ENCODE data around the gene TSGA10IP.

TSGA10IP gene

DNA sequence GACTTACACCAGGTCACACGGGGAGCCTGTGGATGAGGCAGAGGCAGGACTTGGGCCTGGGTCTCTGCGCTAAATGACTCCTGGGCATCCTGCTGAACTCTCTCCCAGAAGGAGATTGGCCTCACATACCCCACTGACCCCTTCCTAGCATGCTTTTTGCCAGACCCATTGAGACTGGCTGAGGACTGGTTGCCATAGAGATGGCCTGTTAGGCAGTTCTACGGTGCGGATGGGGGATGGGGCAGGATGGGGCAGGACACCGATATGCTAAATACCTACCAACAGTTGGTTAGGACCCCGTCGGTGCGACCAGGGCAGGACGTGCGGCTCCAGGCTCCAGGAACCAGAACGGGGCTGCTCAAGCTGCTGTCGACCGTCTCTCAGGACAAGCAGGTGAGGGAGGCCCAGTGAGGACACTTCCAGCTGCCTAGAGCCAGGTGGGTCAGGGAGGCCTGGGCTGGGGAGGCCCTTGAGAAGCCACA, at the start of gene TSGA10IP:
Gene TSGA10IP (plus strand): TSS at position 51 of the 482 bp plus-strand sequence. CDS start 196 bp downstream, at position 247.
- H3K4me3 ChIP-seq (ENCODE audit: low read length) = no peak within 1 kb of the TSS
- no peak for TF ChIP-seq ZNF274 (IDR thresholded peaks at IDR 0.05; ENCODE audit: low read depth, low read length)

DNA sequence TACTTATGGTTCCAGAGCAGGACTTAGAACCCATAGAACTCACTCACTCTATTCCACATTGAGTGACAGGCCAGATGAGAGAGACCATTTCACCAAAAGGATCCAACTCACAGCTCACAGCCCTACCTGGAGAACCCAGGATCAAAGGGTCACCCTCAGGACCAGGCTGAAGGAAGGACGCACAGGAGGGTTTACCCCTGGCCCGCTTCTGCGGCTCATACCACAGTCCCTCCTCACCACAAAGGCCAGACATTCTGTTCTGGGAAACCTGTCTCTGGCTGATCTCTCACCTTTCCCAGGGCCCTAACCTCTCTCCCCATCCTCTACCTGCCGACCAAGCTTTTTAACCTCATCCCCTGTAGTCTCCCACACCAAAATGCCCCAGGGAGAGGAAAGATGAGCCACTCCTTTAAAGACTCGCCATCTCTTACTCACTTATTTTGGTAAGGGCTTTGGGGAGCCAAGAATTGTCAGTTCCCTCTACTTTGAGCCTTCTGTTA, 49.7 kb upstream of the TSGA10IP start:
- no peak overlapping the region for H3K4me3 ChIP-seq (ENCODE audit: low read length)
- TF ChIP-seq ZNF274 (IDR thresholded peaks at IDR 0.05; ENCODE audit: low read depth, low read length) = no peak

DNA sequence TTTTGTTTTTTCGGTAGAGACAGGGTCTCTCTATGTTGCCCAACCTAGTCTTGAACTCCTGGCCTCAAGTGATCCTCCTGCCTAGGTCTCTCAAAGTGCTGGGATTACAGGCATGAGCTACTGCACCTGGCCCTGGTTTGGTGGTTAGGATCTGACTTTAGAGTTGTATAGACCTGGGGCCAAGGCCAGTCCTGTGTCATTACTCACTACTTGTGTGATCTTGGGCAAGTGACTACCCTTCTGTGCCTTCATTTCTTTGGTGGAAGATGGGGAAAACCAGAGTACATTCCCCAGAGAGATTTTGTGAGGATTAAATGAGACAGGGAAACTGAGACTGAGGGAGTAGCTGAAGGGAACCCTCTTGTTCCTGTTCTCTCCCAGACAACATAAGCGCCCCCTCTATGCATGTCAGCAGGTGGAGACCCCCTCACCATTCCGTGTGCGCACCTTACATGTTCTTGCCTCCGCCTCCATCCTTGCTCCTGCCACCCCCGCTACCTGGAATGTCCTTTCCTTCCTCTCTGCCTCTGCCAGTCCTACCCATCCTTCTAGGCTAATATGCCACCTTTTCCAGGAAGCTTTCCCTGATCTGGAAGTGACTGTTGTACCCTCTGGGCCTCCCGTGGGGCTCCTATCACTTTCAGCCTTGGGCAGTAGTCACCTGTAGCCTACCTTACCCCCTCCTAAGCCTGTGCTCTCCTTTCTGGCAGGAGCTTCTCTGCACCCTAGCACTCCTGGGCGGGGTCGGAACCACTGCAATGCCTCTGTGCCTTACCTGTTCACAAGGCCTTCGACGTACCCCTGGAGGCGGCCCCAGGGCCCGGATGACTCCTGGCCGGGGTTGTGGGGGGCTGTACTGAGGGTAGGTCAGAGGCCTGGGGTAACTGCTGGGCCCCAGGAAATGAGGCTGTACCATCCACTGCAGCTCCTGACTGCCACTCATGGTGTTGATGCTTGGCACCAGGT, 49.0 kb upstream of the TSGA10IP start:
- H3K4me3 ChIP-seq (ENCODE audit: low read length) = no peak overlapping the region
- no peak for TF ChIP-seq ZNF274 (IDR thresholded peaks at IDR 0.05; ENCODE audit: low read depth, low read length)

DNA sequence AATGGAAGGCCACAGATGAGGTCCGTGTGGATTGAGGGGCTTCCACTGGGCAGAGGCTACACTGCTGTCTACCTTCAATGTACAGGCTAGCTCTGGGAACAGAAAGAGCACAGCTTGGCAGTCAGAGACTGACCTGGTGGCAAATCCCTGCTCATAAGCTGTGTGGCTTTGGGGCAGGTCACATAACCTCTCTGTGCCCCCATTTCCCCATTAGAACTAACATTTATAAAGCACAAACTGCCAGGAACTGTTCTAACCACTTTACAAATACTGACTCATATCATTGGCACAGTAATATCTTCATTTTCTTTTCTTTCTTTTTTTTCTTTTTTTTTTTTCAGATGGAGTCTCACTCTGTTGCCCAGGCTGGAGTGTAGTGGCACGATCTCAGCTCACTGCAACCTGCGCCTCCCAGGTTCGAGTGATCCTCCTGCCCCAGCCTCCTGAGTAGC, 48.2 kb upstream of the TSGA10IP start:
- no peak for TF ChIP-seq ZNF274 (IDR thresholded peaks at IDR 0.05; ENCODE audit: low read depth, low read length)
- H3K4me3 ChIP-seq (ENCODE audit: low read length) = no peak overlapping the region

DNA sequence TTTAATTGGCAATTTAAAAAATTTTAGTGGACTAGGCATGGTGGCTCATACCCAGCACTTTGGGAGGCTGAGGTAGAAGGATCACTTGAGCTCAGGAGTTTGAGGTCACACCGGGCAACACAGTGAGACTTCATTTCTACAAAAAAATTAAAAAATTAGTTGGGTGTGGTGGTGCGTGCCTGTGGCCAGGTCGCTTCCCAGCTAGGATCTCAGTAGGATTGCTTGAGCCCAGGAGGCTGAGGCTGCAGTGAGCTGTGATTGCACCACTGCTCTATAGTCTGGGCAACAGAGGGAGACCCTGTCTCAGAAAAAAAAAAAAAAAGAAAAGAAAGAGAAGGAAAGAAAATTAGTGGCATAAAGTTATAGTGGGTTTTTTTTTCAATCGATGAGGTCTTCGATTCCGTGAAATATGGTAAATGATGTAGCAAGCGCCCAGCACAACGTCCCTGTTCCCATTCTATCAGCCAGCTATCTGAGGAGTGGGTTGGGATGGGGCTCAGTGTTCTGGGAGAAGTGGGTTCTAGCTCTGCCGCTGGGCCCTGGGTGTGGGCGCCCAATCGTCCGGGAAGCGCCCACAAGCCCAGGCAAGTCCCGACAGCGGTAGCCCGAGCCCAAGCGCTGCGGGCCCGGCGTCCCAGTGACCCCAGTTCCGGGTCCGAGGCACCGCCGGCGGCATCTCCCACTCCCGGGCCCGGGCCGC, 46.5 kb upstream of the TSGA10IP start:
- no peak for TF ChIP-seq ZNF274 (IDR thresholded peaks at IDR 0.05; ENCODE audit: low read depth, low read length)
- H3K4me3 ChIP-seq (ENCODE audit: low read length) = peak overlapping the region; percentile 85; the same call in 1 of the 2 replicates

DNA sequence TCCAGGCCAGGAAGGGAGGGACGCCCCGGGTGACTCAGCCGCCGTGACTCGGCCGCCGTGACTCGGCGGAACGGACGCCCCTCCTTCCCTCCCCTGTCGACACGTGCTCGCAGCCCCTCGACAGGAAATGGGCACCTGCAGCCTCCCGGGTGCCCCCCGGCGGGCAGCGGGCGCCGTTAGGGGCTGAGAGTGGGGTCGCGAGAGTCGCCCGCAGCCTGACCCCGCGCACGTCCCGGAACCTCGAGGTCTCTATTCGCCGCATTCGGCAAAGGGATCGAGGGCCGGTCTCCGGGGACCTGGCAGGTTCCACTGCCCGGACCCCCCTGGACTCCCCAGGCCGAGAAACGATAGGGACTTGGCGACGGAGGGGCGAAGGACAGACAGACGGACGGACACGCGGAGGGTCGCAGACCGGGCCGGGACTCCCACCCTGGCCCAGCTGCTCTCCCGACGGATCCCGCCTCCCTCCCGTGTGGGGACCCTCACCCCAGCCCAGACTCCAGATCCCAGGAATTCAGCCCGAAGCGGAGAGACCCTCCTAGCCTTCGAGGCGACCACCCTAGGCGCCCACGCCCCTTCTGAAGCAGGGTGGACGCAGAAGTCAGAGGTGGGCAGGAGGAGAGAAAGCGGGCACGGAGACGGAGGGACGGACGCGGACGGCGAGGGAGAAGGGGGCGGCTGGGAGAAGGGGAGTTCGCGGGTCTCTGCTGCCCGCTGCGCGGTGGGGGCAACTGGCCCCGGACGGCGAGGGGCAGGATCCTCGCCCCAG, 45.7 kb upstream of the TSGA10IP start:
- peak overlapping the region; percentile 85 for H3K4me3 ChIP-seq (ENCODE audit: low read length)
- TF ChIP-seq ZNF274 (IDR thresholded peaks at IDR 0.05; ENCODE audit: low read depth, low read length) = no peak

DNA sequence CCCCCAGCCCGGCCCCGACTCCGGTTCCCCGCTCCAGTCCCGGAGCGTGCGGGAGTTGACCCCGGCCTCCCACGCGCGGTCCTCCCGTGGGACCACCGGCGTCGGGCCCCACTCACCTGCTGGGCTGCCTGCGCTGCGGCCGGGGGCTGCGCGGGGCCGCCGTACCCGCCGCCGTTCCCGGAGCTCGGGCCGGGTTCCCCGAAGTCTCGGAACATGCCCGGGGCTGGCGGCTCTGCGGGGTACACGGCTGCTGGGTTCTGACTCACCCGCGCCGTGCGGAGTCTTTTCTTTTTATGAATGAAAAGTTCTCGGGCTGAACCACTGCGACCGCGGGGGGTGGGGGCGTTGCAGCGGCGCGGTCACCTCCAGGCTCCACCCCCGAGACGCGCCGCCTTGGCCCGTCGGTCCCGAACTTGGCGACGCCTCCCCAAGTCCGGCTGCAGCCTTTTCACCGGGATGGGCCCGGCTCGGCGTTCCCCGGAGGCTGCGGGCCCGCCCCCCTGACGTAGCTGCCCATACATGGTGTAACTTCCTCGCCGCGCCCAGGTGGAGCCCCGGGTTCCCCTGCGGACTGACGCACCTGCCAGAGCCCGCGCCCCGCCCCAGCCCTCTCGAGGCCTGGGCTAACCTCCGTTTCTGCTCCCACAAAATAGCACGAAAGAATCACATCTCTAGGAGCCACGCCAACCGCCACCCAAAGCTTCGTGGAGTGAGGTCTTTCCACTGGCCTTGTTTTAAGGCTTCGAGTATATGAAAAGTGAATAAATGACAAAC, 45.0 kb upstream of the TSGA10IP start, which contains the start of gene FOSL1:
Gene FOSL1 (minus strand): TSS at position 264 of the 774 bp plus-strand sequence. CDS start 49 bp downstream, at position 215.
- peak within 1 kb of the TSS; percentile 85 for H3K4me3 ChIP-seq (ENCODE audit: low read length)
- no peak for TF ChIP-seq ZNF274 (IDR thresholded peaks at IDR 0.05; ENCODE audit: low read depth, low read length)

DNA sequence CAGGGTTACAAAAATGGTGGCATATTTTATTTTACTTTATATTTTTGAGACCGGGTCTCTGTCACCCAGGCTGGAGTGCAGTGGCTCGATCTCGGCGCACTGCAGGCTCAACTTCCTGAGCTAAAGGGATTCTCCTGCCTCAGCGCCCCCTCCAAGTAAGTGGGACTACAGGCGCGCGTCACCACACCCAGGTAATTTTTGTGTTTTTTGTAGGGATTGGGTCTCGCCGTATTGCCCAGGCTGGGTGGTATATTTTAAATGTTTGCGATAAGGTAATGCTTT, 44.4 kb upstream of the TSGA10IP start:
- H3K4me3 ChIP-seq (ENCODE audit: low read length) = no peak overlapping the region
- TF ChIP-seq ZNF274 (IDR thresholded peaks at IDR 0.05; ENCODE audit: low read depth, low read length) = no peak

DNA sequence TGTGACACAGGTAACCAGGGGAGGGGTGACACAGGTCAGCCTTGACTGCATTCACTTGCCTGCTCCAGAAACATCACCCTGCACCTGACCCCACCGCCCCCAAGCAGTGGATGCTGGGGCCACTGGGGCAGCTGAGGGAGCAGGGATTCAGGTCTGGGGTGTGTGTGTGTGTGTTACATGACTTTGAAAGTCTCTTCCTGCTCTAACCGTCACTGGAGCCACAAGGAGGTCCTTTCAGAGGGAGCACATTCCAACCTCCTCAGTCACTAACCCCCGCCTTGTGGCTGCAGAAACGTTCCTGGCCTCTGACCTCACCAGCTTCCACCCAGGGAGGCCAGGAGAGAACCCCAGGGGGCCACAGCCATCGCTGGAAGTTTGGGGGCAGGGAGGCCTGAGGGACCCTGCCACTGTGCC, 42.2 kb upstream of the TSGA10IP start:
- no peak overlapping the region for H3K4me3 ChIP-seq (ENCODE audit: low read length)
- TF ChIP-seq ZNF274 (IDR thresholded peaks at IDR 0.05; ENCODE audit: low read depth, low read length) = no peak

DNA sequence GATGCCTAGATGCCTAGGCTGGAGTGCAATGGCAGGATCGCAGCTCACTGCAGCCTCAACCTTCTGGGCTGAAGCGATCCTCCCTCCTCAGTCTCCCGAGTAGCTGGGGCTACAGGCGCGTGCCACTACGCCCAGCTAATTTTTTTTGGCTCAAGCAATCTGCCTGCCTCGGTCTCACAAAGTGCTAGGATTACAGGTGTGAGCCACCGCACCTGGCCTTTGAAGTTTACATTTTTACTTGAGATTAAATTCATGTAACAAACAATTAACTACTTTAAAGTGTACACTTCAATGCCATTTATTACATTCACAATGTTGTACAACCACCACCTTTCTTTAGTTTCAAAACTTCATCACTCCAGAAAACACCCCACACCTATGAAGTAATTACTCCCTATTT, 41.6 kb upstream of the TSGA10IP start:
- no peak overlapping the region for H3K4me3 ChIP-seq (ENCODE audit: low read length)
- TF ChIP-seq ZNF274 (IDR thresholded peaks at IDR 0.05; ENCODE audit: low read depth, low read length) = no peak

DNA sequence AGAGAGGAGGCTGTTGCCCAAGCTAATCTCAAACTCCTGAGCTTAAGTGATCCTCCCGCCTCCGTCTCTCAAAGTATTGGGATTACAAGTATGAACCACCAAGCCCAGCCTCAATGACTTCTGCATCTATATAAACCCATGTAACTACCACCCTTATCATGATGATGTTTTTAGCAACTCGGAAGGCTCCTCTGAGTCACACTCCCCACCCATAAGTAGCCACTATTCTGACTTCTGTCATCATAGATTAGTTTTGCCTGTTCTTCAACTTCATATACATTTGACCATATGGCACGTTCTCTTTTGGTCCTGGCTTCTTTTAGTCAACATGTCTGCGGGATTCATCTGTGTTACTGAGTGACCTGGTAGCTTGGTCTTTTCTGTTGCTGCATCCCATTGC, 38.7 kb upstream of the TSGA10IP start:
- no peak overlapping the region for H3K4me3 ChIP-seq (ENCODE audit: low read length)
- TF ChIP-seq ZNF274 (IDR thresholded peaks at IDR 0.05; ENCODE audit: low read depth, low read length) = no peak

DNA sequence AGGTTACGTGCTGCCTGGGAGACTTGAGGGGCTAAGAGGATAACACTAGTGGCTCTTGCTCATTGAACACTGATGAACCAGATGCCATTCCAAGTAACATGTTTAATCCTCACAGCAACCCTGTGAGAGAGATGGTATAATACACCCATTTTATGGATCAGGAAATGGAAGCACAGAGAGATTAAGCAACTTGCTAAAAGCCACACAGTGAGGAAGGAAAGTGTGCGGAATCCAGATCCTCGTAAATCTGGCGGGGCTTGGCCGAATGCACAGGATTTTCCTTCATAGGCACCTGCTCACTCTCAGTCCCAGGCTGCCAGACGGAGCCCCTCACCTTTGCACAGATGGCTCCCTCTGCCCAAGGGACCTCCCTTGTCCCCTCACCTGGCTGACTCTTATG, 37.4 kb upstream of the TSGA10IP start:
- TF ChIP-seq ZNF274 (IDR thresholded peaks at IDR 0.05; ENCODE audit: low read depth, low read length) = no peak

More for the DNA sequence above, 37.4 kb upstream of the TSGA10IP start:
- no peak overlapping the region for H3K4me3 ChIP-seq (ENCODE audit: low read length)
